GM19043 (cell line): Measurements from ENCODE around the gene GPR37L1.
"Not testable (repeated sequence)": the region's sequence is repeated elsewhere in the genome, so short reads cannot be mapped to it uniquely, and the experiment has no call there.

Experiments used
- ATAC-seq: cut with Tn5 transposase; IDR thresholded peaks from one replicate; pipeline ENCODE4 v1.9.1; 2021; ENCODE audit warnings: low read depth; ENCODE audit not compliant: unreplicated experiment

GPR37L1 gene

GRCh38 chr1:202107801-202108731, 14.7 kb upstream of the GPR37L1 start:
- ATAC-seq, result no peak

- ATAC-seq, result no peak
Observed at GRCh38 chr1:202110977-202111376, 11.7 kb upstream of the GPR37L1 start.

DNA sequence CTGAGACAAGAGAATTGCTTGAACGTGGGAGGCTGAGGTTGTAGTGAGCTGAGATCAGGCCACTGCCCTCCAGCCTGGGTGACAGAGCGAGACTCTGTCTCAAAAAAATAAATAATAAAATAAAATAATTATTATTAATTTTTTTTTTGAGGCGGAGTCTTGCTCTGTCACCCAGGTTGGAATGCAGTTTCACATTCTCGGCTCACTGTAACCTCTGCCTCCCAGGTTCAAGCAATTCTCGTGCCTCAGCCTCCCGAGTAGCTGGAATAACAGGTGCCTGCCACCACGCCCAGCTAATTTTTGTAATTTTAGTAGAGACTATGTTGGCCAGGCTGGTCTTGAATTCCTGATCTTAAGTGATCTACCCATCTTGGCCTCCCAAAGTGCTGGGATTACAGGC, 11.1 kb upstream of the GPR37L1 start:
- not testable (repeated sequence) for ATAC-seq

DNA sequence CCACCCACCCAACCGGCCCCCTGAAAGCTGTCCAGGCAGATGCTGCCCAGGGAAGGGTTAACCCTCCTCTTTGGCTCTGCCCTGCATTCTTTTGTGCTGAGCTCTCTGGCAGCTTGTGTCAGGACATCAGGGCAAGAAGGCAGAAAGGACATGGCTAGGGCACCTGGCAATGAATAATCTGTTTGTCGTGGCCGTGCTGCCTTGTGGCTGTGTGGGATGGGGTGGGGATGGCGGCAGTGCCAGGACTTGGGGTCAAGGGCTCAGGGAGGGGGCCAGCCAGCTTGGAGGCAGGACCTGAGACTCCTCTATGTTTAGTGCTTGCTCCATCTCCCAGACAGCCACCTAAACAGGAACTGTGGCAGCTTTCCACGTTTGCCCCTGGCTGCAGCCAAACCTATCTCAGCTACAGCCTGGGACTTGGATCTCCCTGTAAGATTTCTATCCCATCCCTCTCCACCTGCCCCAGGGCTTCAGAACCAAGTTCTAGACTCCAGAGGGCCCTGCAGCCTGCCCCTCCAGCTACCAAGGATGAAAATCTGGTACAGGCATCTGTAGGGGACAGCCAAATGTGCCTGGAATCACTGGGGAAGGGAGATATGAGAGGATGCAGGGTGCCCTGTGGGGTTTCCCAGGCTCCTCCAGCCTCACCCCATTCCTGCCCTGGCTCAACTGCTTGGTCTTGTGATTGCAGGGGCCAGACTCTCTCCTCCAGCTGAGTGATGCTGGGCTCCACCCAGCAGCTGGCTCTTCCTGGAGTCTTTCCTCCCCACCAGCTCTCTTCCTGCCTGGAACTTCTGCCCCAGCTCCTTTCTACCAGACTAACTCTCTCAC, 9.6 kb upstream of the GPR37L1 start:
- no peak for ATAC-seq

DNA sequence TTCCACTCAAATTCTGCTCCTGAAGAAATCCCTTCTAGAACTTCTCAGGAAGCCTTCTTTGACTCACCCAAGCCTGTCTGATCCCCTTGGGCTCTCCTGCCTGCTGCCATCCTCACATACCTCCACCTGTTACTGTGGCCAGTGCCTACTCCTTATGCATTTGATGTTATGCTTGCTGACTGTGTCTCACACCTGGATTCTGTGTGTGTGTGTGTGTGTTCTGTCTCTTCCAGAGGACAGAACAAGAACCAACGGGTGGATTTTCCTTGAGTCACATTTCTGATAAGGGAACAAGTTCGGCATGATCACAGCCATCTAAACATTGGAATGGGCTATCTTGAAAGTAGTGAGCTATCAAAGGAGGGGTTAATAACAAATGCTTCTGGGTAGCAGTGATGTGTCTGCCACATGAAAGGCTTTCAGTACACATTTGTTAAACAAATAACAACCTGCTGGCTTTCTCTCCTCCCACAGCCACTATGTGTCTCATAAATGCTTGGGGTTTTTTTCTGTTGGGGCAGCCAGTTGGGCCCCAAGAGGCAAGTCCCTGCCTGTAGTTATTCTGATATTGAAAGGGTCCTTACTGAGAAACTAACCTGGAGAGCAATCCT, 8.9 kb upstream of the GPR37L1 start:
- no peak for ATAC-seq

- no peak for ATAC-seq
Observed at GRCh38 chr1:202116287-202116686, 6.4 kb upstream of the GPR37L1 start.

DNA sequence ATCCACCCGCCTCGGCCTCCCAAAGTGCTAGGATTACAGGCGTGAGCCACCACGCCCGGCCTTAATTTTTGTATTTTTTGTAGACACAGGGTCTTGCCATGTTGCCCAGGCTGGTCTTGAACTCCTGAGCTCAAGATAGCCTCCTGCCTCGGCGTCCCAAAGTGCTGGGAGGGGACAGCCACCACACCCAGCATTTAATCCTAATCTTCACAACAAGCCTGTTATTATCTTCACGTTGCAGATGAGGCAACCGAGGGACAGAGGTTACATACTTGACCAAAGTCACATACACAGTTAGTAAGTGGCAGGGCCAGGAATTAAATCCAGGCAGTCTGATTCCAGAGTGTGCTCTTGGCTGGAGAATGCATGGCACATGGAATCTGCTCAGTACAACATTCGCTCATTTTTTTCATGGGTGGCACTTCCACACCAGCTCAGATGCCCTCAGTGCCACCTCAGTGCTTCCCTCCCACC, 4.8 kb upstream of the GPR37L1 start:
- ATAC-seq, result no peak

- ATAC-seq, result no peak
Observed at GRCh38 chr1:202121006-202121405, 1.7 kb upstream of the GPR37L1 start.

DNA sequence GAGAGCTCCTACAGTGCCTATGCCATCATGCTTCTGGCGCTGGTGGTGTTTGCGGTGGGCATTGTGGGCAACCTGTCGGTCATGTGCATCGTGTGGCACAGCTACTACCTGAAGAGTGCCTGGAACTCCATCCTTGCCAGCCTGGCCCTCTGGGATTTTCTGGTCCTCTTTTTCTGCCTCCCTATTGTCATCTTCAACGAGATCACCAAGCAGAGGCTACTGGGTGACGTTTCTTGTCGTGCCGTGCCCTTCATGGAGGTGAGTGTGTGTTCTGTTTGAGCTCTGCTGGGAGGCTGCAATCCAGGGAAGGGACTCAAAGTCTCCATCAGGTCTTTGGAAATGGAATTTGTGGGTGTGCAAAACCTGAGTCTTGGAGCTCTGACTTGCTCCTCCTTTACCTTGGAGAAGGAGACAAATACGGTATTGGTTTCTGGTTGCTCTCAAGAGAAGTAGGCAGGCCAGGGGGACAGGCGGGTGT, 658 bp downstream of the GPR37L1 start:
- ATAC-seq, result no peak

DNA sequence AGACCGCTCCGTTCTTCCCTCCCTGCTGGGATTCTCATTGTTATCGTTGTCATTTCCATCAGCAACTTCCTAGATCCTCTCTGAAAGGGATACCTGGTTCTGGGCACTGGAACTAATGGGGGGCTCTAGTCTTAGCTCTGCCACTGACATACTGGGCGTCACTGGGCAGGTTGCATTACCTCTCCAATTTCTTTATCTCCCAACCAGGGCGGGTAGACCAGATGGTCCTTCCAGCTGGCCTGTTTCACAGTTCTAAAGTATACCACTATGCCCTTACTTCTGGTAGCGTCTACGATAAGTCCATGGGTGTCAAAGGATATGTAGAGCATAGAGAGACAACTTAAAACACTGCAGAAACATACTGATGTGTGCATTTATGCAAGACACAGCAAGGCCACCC, 1.4 kb downstream of the GPR37L1 start:
- ATAC-seq, result no peak

DNA sequence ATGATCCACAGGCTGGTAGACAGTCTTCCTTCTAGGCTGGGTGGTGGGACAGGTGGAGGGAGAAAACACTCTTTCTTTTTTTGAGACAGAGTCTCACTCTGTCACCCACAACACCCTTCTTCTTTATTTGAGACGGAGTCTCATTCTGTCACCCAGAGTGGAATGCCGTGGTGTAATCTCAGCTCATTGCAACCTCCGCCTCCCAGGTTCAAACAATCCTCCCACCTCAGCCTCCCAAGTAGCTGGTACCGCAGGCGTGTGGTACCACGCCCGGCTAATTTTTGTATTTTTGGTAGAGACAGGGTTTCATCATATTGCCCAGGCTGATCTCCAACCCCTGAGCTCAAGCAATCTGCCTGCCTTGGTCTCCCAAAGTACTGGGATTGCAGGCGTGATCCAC, 2.9 kb downstream of the GPR37L1 start:
- ATAC-seq, result no peak

- no peak for ATAC-seq
Observed at GRCh38 chr1:202126426-202126825, 3.7 kb downstream of the GPR37L1 start.

- ATAC-seq, result no peak
Observed at GRCh38 chr1:202127061-202127460, 4.3 kb downstream of the GPR37L1 start.

DNA sequence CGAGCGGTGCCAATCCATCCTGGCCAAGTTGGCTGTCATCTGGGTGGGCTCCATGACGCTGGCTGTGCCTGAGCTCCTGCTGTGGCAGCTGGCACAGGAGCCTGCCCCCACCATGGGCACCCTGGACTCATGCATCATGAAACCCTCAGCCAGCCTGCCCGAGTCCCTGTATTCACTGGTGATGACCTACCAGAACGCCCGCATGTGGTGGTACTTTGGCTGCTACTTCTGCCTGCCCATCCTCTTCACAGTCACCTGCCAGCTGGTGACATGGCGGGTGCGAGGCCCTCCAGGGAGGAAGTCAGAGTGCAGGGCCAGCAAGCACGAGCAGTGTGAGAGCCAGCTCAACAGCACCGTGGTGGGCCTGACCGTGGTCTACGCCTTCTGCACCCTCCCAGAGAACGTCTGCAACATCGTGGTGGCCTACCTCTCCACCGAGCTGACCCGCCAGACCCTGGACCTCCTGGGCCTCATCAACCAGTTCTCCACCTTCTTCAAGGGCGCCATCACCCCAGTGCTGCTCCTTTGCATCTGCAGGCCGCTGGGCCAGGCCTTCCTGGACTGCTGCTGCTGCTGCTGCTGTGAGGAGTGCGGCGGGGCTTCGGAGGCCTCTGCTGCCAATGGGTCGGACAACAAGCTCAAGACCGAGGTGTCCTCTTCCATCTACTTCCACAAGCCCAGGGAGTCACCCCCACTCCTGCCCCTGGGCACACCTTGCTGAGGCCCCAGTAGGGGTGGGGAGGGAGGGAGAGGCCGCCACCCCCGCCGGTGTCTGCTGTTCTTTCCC, 5.3 kb downstream of the GPR37L1 start:
- no peak for ATAC-seq

- no peak for ATAC-seq
Observed at GRCh38 chr1:202129453-202130296, 7.0 kb downstream of the GPR37L1 start.

DNA sequence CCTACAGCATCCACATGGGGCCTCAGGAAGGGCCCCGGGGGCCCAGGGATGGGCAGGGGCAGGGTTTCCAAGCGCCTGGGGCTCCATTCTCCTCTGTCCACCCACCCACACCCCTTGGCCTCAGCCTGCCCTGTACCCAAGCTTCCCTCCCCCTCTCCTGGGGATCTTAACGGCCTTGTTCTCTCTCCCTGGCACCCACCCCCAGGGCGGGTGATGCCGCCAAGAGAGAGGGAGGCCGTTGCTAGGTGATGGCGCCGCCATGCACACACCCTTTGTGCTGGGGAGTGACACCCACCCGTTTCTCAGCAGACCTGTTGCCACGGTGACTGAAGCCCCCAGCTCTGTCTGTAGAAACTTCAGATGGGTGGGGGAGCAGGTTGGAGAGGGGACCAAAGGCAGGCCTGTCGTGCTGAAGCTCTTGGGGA, 7.6 kb downstream of the GPR37L1 start:
- ATAC-seq, result no peak

DNA sequence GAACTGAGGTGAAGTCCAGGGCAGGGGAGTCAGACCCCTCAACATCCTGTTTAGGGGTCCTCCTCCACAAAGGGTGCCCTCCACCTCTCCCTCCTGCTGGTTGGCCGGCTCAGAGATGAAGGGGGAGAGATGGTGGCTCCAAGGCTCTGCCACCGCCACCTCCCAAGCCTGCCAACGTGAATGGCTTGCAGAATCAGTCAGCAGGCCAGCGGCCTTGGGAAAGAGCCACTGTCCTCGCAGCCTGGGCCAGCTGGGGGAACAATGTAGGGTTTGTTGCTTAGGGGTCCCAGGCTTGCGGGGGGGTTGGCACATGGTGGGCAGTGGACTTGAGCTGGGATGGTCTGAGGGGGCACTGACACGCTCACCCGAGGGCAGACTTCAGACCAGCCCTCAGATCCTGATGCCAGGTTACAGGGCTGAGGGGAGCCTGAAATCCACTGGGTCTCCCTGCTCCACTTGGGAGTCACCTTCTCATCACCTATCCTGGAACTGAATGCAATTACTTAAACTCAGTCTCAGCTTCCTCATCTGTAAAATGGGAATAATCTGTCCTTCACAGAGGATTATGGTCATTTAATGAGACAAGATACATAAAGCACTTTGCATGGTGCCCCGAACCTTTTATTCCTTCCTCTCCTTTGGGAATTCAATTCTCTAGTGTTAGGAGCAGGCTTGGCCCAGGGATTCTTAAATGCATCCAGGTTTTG, 8.3 kb downstream of the GPR37L1 start:
- no peak for ATAC-seq

GRCh38 chr1:202131956-202132821, 9.5 kb downstream of the GPR37L1 start:
- ATAC-seq, result no peak
